ENCODE measurements around the gene CLCN1. TPM values are rescaled to one million over a fixed set of nuclear protein-coding genes. Genes with fewer than 3 reads are reported as not detected.

CLCN1 gene
- total and polyA plus RNA-seq, 2 of the 8 experiments (the other 6 are each of a cell fraction or from before 2014, with no cell fraction given), result 0.36 to 0.41 TPM

- TF ChIP-seq USF2 (IDR thresholded peaks at IDR 0.05; ENCODE audit: low read length), result no peak
- no peak for TF ChIP-seq CHD7 (IDR thresholded peaks at IDR 0.05; ENCODE audit: insufficient replicate concordance, low read length)
- TF ChIP-seq POLR2AphosphoS5 (IDR thresholded peaks at IDR 0.05; ENCODE audit: low read depth, low read length), result no peak
- no peak for TF ChIP-seq PHF8 (conservative IDR thresholded peaks at IDR 0.05; ENCODE audit: low read depth, low read length)
- no peak for TF ChIP-seq SP1 (IDR thresholded peaks at IDR 0.05; ENCODE audit: low read depth, low read length)
- TF ChIP-seq RNF2 (IDR thresholded peaks at IDR 0.05; ENCODE audit: borderline replicate concordance, low read depth, low read length, missing control alignments, poor library complexity, severe bottlenecking), result no peak
- no peak for TF ChIP-seq CREB1 (IDR thresholded peaks at IDR 0.05)
Measured at GRCh38 chr7:143314127-143314526, 1.8 kb upstream of the CLCN1 start (continued).
